H1 (cell line): ENCODE data around the gene BOK. TPM values are rescaled to one million over a fixed set of nuclear protein-coding genes. Genes with fewer than 3 reads are reported as not detected.

Experiments used
- CTCF ChIA-PET: fragments of 300-600 bp; sonication (Branson Sonifier 250); formaldehyde crosslinking; loops from one replicate; lab custom pipeline; 2021; ENCODE audit not compliant: partially characterized antibody; lab: Charles Lee
- POLR2A ChIA-PET: fragments of 300-600 bp; sonication (Branson Sonifier 250); formaldehyde crosslinking; loops from one replicate; lab custom pipeline; 2021; ENCODE audit warnings: inconsistent platforms; ENCODE audit not compliant: partially characterized antibody; lab: Charles Lee
- DNase-seq, 2 experiments: peaks; one replicate each; pipeline versions ENCODE4 v3.0.0 to v3.0.0-alpha.2; 2010 to 2022; ENCODE audit warnings: low spot score in 2 of 2, low read depth in 1 of 2, mixed read lengths in 1 of 2
- FAIRE-seq: peaks from 2 replicates; lab custom pipeline; 2011; peaks lifted over from hg19 to GRCh38; lab: Jason Lieb, UNC
- H2AFZ ChIP-seq: 2 replicates; pipeline ENCODE4 v1.8.1; 2012; ENCODE audit warnings: low read length, inconsistent platforms
- H2AK5ac ChIP-seq: 2 replicates; pipeline ENCODE4 v1.6.1; 2013; ENCODE audit warnings: low read depth, low read length
- H2BK120ac ChIP-seq: replicated peaks from 2 replicates; pipeline ENCODE3; 2013; ENCODE audit warnings: low read depth, low read length, inconsistent platforms
- H2BK12ac ChIP-seq: 2 replicates; pipeline ENCODE4 v1.6.1; 2013; ENCODE audit warnings: low read depth, low read length
- H2BK15ac ChIP-seq: 2 replicates; pipeline ENCODE4 v1.6.1; 2013; ENCODE audit warnings: low read length
- H2BK20ac ChIP-seq: 2 replicates; pipeline ENCODE4 v1.6.1; 2013; ENCODE audit warnings: low read length
- H2BK5ac ChIP-seq: 2 replicates; pipeline ENCODE4 v1.6.1; 2013; ENCODE audit warnings: low read depth, low read length
- H3K14ac ChIP-seq: 2 replicates; pipeline ENCODE4 v1.6.1; 2013; ENCODE audit warnings: inconsistent platforms; ENCODE audit not compliant: insufficient read length
- H3K18ac ChIP-seq: 2 replicates; pipeline ENCODE4 v1.6.1; 2013; ENCODE audit warnings: low read length; ENCODE audit errors: extremely low read depth
- H3K23ac ChIP-seq: 2 replicates; pipeline ENCODE4 v1.6.1; 2013; ENCODE audit warnings: inconsistent platforms; ENCODE audit not compliant: insufficient read length
- H3K23me2 ChIP-seq: 2 replicates; pipeline ENCODE4 v1.6.1; 2013; ENCODE audit warnings: low read depth, low read length
- H3K27ac ChIP-seq: 2 replicates; pipeline ENCODE4 v1.6.1; 2011; ENCODE audit warnings: low read depth, low read length, inconsistent platforms
- H3K27me3 ChIP-seq, 4 experiments: replicated peaks in 1 of 4; 1 replicate in 1 of 4; 2 replicates in 3 of 4; pipeline versions ENCODE4 v1.6.1 to v1.8.1; 2011 to 2013; ENCODE audit warnings: low read length in 3 of 4, mild to moderate bottlenecking in 3 of 4, inconsistent platforms in 2 of 4, mixed read lengths in 2 of 4, moderate library complexity in 1 of 4; ENCODE audit not compliant: control insufficient read depth in 3 of 4, insufficient read depth in 3 of 4; ENCODE audit errors: extremely low read depth in 1 of 4
- H3K36me3 ChIP-seq, 4 experiments: 2 replicates each; pipeline versions ENCODE4 v1.6.1 to v1.8.1; 2011 to 2013; ENCODE audit warnings: mild to moderate bottlenecking in 4 of 4, low read length in 3 of 4, moderate library complexity in 2 of 4, control low read depth in 1 of 4, inconsistent platforms in 1 of 4; ENCODE audit not compliant: insufficient read depth in 4 of 4, control insufficient read depth in 2 of 4
- H3K4ac ChIP-seq: replicated peaks from 2 replicates; pipeline ENCODE3; 2013; ENCODE audit warnings: low read length, low read depth, mixed read lengths, inconsistent platforms; ENCODE audit not compliant: insufficient read length
- H3K4me1 ChIP-seq, 4 experiments: replicated peaks in 1 of 4; 1 replicate in 1 of 4; 2 replicates in 3 of 4; pipeline versions ENCODE4 v1.6.1 to v1.8.1; 2011 to 2013; ENCODE audit warnings: low read length in 3 of 4, inconsistent platforms in 2 of 4, mixed read lengths in 1 of 4; ENCODE audit not compliant: insufficient read depth in 4 of 4, control insufficient read depth in 3 of 4
- H3K4me2 ChIP-seq, 2 experiments: 2 replicates each; pipeline versions ENCODE4 v1.6.1 to v1.8.1; 2011 to 2013; ENCODE audit warnings: low read depth in 2 of 2, low read length in 2 of 2, control low read depth in 1 of 2, inconsistent platforms in 1 of 2, mild to moderate bottlenecking in 1 of 2; ENCODE audit not compliant: insufficient read depth in 1 of 2
- H3K4me3 ChIP-seq, 4 experiments: fragments of 200-600, 300-600 bp in 1 of 4; sonication (generic), shearing (Covaris generic), sonication (Bioruptor Twin) in 1 of 4; 2 replicates each; pipeline versions ENCODE4 v1.5.1 to v1.8.1; 2011 to 2016; ENCODE audit warnings: low read length in 4 of 4, low read depth in 3 of 4, control low read depth in 2 of 4, inconsistent platforms in 2 of 4, mild to moderate bottlenecking in 2 of 4, mixed read lengths in 1 of 4, moderate library complexity in 1 of 4; ENCODE audit not compliant: insufficient read depth in 2 of 4; ENCODE audit errors: extremely low read depth in 1 of 4
- H3K56ac ChIP-seq: replicated peaks from 2 replicates; pipeline ENCODE3; 2013; ENCODE audit warnings: low read depth, mild to moderate bottlenecking, mixed read lengths, low read length, inconsistent platforms; ENCODE audit not compliant: insufficient read length
- H3K79me1 ChIP-seq: 2 replicates; pipeline ENCODE4 v1.6.1; 2013; ENCODE audit warnings: low read depth, low read length, control low read depth
- H3K79me2 ChIP-seq, 2 experiments: 2 replicates each; pipeline versions ENCODE4 v1.6.1 to v1.8.1; 2012 to 2013; ENCODE audit warnings: low read length in 2 of 2, mild to moderate bottlenecking in 2 of 2, inconsistent platforms in 1 of 2; ENCODE audit not compliant: insufficient read depth in 2 of 2, control insufficient read depth in 1 of 2
- H3K9ac ChIP-seq, 4 experiments: replicated peaks in 1 of 4; 1 replicate in 1 of 4; 2 replicates in 3 of 4; pipeline versions ENCODE4 v1.6.1 to v1.8.1; 2011 to 2013; ENCODE audit warnings: low read depth in 3 of 4, low read length in 3 of 4, control low read depth in 2 of 4, mild to moderate bottlenecking in 2 of 4, moderate library complexity in 2 of 4, inconsistent platforms in 1 of 4; ENCODE audit errors: extremely low read depth in 1 of 4
- H3K9me3 ChIP-seq, 2 experiments: 2 replicates each; pipeline versions ENCODE4 v1.6.1 to v1.8.1; 2012 to 2013; ENCODE audit warnings: mild to moderate bottlenecking in 2 of 2, moderate library complexity in 2 of 2, control low read depth in 1 of 2, inconsistent platforms in 1 of 2, low read depth in 1 of 2, low read length in 1 of 2, mixed read lengths in 1 of 2; ENCODE audit not compliant: insufficient read depth in 2 of 2
- H4K20me1 ChIP-seq, 2 experiments: replicated peaks in 1 of 2; 2 replicates each; pipeline versions ENCODE3 to v1.8.1; 2011 to 2013; ENCODE audit warnings: inconsistent platforms in 2 of 2, low read length in 2 of 2, mild to moderate bottlenecking in 1 of 2; ENCODE audit not compliant: insufficient read depth in 2 of 2, control insufficient read depth in 1 of 2
- H4K5ac ChIP-seq: 2 replicates; pipeline ENCODE4 v1.6.1; 2013; ENCODE audit warnings: low read length, low read depth, mixed read lengths, inconsistent platforms; ENCODE audit not compliant: insufficient read length
- H4K8ac ChIP-seq: 2 replicates; pipeline ENCODE4 v1.8.0; 2013; ENCODE audit warnings: mild to moderate bottlenecking, moderate library complexity, low read length, inconsistent platforms; ENCODE audit not compliant: insufficient read depth; ENCODE audit errors: extremely low read depth
- H4K91ac ChIP-seq: replicated peaks from 2 replicates; pipeline ENCODE3; 2013; ENCODE audit warnings: low read length, mixed read lengths, inconsistent platforms; ENCODE audit not compliant: insufficient read length
- BACH1 ChIP-seq: IDR thresholded peaks from 2 replicates; pipeline ENCODE4 v1.6.1; 2012; ENCODE audit warnings: low read length, improper control_type of control experiment
- BRCA1 ChIP-seq: IDR thresholded peaks from 2 replicates; pipeline ENCODE4 v1.6.1; 2012; ENCODE audit warnings: low read depth, low read length, improper control_type of control experiment
- CREB1 ChIP-seq: IDR thresholded peaks from 2 replicates; pipeline ENCODE4 v1.6.1; 2012; ENCODE audit warnings: inconsistent platforms
- EZH2 ChIP-seq: fragments of 200-600 bp; sonication (generic); IDR thresholded peaks from 2 replicates; pipeline ENCODE4 v1.7.1; 2012; ENCODE audit warnings: low read depth, mild to moderate bottlenecking, moderate library complexity, low read length, inconsistent platforms; ENCODE audit not compliant: severe bottlenecking
- HDAC2 ChIP-seq, 2 experiments: fragments of 300-600 bp in 1 of 2; sonication (generic) in 1 of 2; IDR thresholded peaks; 2 replicates each; pipeline ENCODE4 v1.6.1; 2011 to 2012; ENCODE audit warnings: low read depth in 2 of 2, low read length in 2 of 2, mild to moderate bottlenecking in 2 of 2, moderate library complexity in 2 of 2, borderline replicate concordance in 1 of 2, inconsistent platforms in 1 of 2
- HDAC6 ChIP-seq: IDR thresholded peaks from one replicate; pipeline ENCODE4 v1.7.1; 2012; ENCODE audit warnings: low read depth, mild to moderate bottlenecking, inconsistent platforms, low read length, moderate library complexity
- PHF8 ChIP-seq: fragments of 200-600 bp; sonication (generic); conservative IDR thresholded peaks from 2 replicates; pipeline ENCODE4 v1.7.1; 2012; ENCODE audit warnings: low read depth, mild to moderate bottlenecking, inconsistent platforms, low read length, moderate library complexity
- WGBS, 2 experiments: shearing (Covaris generic) in 1 of 2; methylation state at CpG; one replicate each; pipeline versions ENCODE4 v1.1.6 to v1.1.7; 2013 to 2015; ENCODE audit warnings: low lambda C conversion rate in 2 of 2, mixed read lengths in 2 of 2, inconsistent platforms in 1 of 2, low coverage in 1 of 2, missing lambda C conversion rate in 1 of 2; ENCODE audit not compliant: insufficient replicate concordance in 2 of 2, insufficient coverage in 1 of 2, insufficient read length in 1 of 2; ENCODE audit errors: extremely low coverage in 1 of 2, missing lambda C conversion rate in 1 of 2; 5-methylcytosine and 5-hydroxymethylcytosine counted together
- polyA plus RNA-seq, 7 experiments: library from polyadenylated mRNA; depleted of rRNA in 3 of 7; stranded (reverse) in 5 of 7; unstranded in 2 of 7; fragments of >200 nt in 5 of 7; fragments of 200-250 nt in 2 of 7; gene quantifications; 1 replicate in 5 of 7; 2 replicates in 1 of 7; 4 replicates in 1 of 7; pipeline versions ENCODE4 v1.2.1 to v1.2.3, GENCODE V29; 2011 to 2013; ENCODE audit warnings: missing spikeins in 2 of 7, mixed read lengths in 2 of 7
- total RNA-seq: library from RNA; stranded (reverse); fragmentation: NEBNext Ultra II Directional; extraction: Animal tissue kit (Norgen Biotek cat#: 25700); gene quantifications from 2 replicates; pipeline ENCODE4 v1.2.1, GENCODE V29; 2021
- TF ChIP-seq, protein P1 (sequence below): IDR thresholded peaks from 2 replicates; pipeline ENCODE4 v1.6.1; 2011; ENCODE audit warnings: low read length, improper control_type of control experiment

BOK gene
- total and polyA plus RNA-seq, 2 of the 8 experiments (the other 6 are each of a cell fraction or from before 2014, with no cell fraction given) = 33.7 to 37.6 TPM

DNA sequence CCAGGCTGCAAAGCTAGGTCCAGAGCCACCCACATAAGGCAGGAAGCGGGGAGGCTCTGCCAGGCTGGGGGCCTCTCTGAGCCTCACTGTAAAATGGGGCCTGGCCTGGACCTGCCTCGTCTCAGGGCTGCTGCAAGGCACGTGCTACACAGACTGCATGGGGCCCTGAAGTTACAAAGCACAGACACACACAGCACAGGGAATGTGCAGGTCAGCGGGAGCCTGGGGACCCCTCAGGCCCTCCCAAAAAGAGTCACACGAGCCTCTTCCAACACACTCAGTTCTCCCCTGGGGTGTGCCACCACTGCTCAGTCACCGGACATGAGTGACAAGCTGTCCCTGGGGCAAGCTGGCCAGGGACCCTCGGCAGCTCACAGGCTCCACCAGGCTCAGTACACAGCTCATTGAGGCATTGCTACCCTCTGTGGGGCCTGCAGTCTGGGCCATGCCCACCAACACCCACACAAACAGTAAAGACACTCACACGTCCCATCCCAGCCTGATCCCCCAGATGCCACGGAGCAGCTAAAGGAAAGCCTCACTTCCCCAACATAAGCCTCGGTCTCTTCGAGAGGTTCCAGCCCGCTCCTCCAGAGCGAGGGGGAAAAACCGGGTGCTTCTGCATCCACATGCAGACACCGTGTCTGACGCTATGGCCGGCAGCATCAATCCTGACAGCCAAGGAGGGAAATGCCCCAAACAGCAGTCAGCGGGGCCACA is 33.7 kb downstream of the BOK start:
- H3K18ac ChIP-seq = no peak overlapping the region
- H3K23ac ChIP-seq = no peak overlapping the region
- WGBS, 2 experiments = 93% methylated on average over 18 of the region's 18 CpGs; no CpG with 5 or more reads in 1 of the 2 experiments
- ChIA-PET POLR2A (interaction anchor here (1.4 to 1.6 kb wide), 2 partner anchors 10 to 19 kb away, joined by 3 read pairs; no protein-coding TSS in a partner anchor), CTCF (interaction anchor here (0.8 to 2.1 kb wide), 2 partner anchors 8 to 71 kb away, joined by 3 to 7 read pairs; no protein-coding TSS in a partner anchor)
- no peak overlapping the region for H2BK120ac ChIP-seq
- H3K27ac ChIP-seq = no peak overlapping the region
- no peaks in the 10 kb centered on the region for H3K23me2 ChIP-seq
- FAIRE-seq (no peak), DNase-seq (no peak)
- peaks cover 3 to 11% of the 10 kb centered on the region in 2 experiments for H4K20me1 ChIP-seq
- H3K9ac ChIP-seq = no peak overlapping the region
- H2BK15ac ChIP-seq = no peak overlapping the region
- H3K4ac ChIP-seq = no peak overlapping the region
- H4K5ac ChIP-seq = no peak overlapping the region
- H3K56ac ChIP-seq = no peak overlapping the region
- no peak overlapping the region for H2AFZ ChIP-seq
- peaks cover 0 to 4% (median 0%) of the 10 kb centered on the region in 4 experiments; a peak in 1 of 7 replicates for H3K4me1 ChIP-seq
- H3K4me3 ChIP-seq = no peak overlapping the region
- H2BK12ac ChIP-seq = no peak overlapping the region
- H2BK20ac ChIP-seq = no peak overlapping the region
- H2BK5ac ChIP-seq = no peak overlapping the region
- H3K79me2 ChIP-seq = no peaks in the 10 kb centered on the region
- peak overlapping the region; percentile 66; the same call in 1 of the 2 replicates for H4K8ac ChIP-seq
- H3K27me3 ChIP-seq = no peaks in the 10 kb centered on the region; a peak in 1 of 7 replicates
- no peak overlapping the region for H4K91ac ChIP-seq
- no peaks in the 10 kb centered on the region; the same call in none of the 2 replicates for H3K79me1 ChIP-seq
- H3K36me3 ChIP-seq = peaks cover 0 to under 1% (median 0%) of the 10 kb centered on the region in 4 experiments; a peak in 3 of 8 replicates
- H2AK5ac ChIP-seq = no peak overlapping the region
- H3K4me2 ChIP-seq = no peak overlapping the region
- no peak overlapping the region for H3K14ac ChIP-seq
- peaks cover 1 to 4% of the 10 kb centered on the region in 2 experiments; a peak in 3 of 4 replicates for H3K9me3 ChIP-seq
- TF ChIP-seq CREB1 (no peak), PHF8 (no peak), BRCA1 (no peak), HDAC6 (no peak), EZH2 (no peak), BACH1 (no peak), HDAC2 (IDR thresholded peaks at IDR 0.05; ENCODE audit: borderline replicate concordance in 1 of 2, low read depth in 2 of 2, low read length in 2 of 2) (no peak)
- TF ChIP-seq, protein P1, sequence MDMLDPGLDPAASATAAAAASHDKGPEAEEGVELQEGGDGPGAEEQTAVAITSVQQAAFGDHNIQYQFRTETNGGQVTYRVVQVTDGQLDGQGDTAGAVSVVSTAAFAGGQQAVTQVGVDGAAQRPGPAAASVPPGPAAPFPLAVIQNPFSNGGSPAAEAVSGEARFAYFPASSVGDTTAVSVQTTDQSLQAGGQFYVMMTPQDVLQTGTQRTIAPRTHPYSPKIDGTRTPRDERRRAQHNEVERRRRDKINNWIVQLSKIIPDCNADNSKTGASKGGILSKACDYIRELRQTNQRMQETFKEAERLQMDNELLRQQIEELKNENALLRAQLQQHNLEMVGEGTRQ = no peak
